Mucosa of stomach (tissue), 1 donor: ENCODE results near the gene PLIN4.

Source experiments
- H3K27me3 ChIP-seq: one replicate; pipeline ENCODE4 v1.7.0; 2013; ENCODE audit warnings: mild to moderate bottlenecking, low read length; ENCODE audit not compliant: control insufficient read depth, insufficient read depth
- H3K36me3 ChIP-seq: one replicate; pipeline ENCODE4 v1.7.0; 2013; ENCODE audit warnings: low read length; ENCODE audit not compliant: control insufficient read depth, insufficient read depth
- H3K4me1 ChIP-seq: one replicate; pipeline ENCODE4 v1.7.0; 2013; ENCODE audit warnings: mild to moderate bottlenecking, low read length; ENCODE audit not compliant: control insufficient read depth, insufficient read depth
- H3K4me3 ChIP-seq: one replicate; pipeline ENCODE4 v1.7.0; 2013; ENCODE audit warnings: low read length
- H3K9ac ChIP-seq: one replicate; pipeline ENCODE4 v1.7.0; 2013; ENCODE audit warnings: mild to moderate bottlenecking, low read length, moderate library complexity
- H3K9me3 ChIP-seq: one replicate; pipeline ENCODE4 v1.7.0; 2013; ENCODE audit warnings: mild to moderate bottlenecking, low read length, moderate library complexity; ENCODE audit not compliant: control insufficient read depth
- donor health status: Pancreatic carcinoma.

The PLIN4 gene

DNA sequence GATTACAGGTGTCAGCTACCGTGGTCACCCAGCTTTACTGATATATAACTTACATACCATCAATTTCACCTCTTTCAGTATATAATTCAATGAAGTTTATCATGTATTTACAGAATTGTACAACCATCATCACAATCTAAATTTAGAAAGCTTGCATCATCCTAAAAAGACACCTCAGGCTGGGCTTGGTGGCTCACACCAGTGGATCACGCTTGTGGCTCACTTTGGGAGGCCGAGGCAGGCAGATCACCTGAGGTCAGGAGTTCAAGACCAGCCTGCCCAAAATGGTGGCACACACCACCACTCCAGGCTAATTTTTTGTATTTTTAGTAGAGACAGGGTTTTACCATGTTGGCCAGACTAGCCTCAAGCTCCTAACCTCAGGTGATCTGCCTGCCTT is 50.5 kb downstream of the PLIN4 start:
- Histone ChIP-seq H3K4me3 (no peak overlapping the region), H3K4me1 (peaks cover 1% of the 10 kb centered on the region), H3K9me3 (no peaks in the 10 kb centered on the region), H3K9ac (no peak overlapping the region), H3K36me3 (no peaks in the 10 kb centered on the region), H3K27me3 (no peaks in the 10 kb centered on the region)

GRCh38 chr19:4464815-4465581 is 53.3 kb downstream of the PLIN4 start:
- H3K4me1 ChIP-seq: no peaks in the 10 kb centered on the region
- no peaks in the 10 kb centered on the region for H3K9me3 ChIP-seq
- H3K27me3 ChIP-seq: no peaks in the 10 kb centered on the region
- H3K4me3 ChIP-seq: no peak overlapping the region
- no peak overlapping the region for H3K9ac ChIP-seq
- H3K36me3 ChIP-seq: no peaks in the 10 kb centered on the region

DNA sequence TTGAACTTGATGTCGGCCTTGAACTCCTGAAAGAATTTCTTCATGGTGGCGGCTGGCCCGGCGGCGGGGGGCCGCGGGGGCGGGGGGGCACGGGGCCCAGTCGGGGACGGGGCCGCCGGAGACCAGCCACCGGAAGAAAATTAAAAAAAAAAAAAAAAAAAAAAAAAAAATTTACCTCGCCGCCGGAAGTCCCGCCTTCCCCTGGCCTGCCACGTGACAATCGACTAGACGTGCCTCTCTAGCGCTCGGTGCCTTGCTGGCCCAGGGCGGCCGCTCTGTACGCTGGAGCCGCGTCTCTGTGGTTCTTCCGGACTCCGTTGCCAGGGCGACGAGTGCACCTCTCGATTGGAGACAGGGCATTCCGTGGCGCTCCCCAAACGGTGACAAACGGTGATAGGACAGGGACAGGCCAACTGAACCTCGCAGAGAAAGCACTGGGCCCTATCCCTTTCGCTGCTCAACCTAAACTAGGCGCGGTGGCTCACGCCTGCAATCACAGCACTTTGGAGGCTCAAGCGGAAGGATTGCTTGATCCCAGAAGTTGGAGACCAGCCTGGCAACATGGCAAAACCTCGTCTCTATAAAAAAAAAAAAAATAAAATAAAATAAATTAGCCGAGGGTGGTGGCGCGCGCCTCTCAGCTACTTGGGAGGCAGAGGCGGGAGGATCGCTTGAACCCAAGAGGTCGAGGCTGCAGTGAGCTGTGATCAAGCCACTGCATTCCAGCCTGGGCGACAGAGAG is 60.5 kb downstream of the PLIN4 start, which contains the start of gene UBXN6:
UBXN6 (minus strand) TSS at position 141 of the 742 bp plus-strand sequence; CDS start at position 44, 97 bp downstream.
- Histone ChIP-seq H3K4me1 (peaks cover 10% of the 10 kb centered on the region), H3K27me3 (no peaks in the 10 kb centered on the region)

GRCh38 chr19:4456843-4457653 is 61.2 kb downstream of the PLIN4 start:
- H3K36me3 ChIP-seq: no peaks in the 10 kb centered on the region
- no peaks in the 10 kb centered on the region for H3K9me3 ChIP-seq
- H3K4me1 ChIP-seq: peaks cover 10% of the 10 kb centered on the region
- H3K4me3 ChIP-seq: peak overlapping the region; percentile 25
- no peaks in the 10 kb centered on the region for H3K27me3 ChIP-seq
- H3K9ac ChIP-seq: peak overlapping the region; percentile 76

More for the DNA sequence above, 60.5 kb downstream of the PLIN4 start, which contains the start of gene UBXN6:
- peak within 1 kb of the TSS; percentile 25 for H3K4me3 ChIP-seq
- H3K36me3 ChIP-seq: no peaks in the 10 kb centered on the region
- no peaks in the 10 kb centered on the region for H3K9me3 ChIP-seq
- H3K9ac ChIP-seq: peak within 1 kb of the TSS; percentile 76

- Histone ChIP-seq H3K4me3 (peak overlapping the region; percentile 14), H3K9me3 (no peaks in the 10 kb centered on the region), H3K27me3 (no peaks in the 10 kb centered on the region), H3K4me1 (peaks cover 10% of the 10 kb centered on the region), H3K36me3 (no peaks in the 10 kb centered on the region), H3K9ac (peak overlapping the region; percentile 76)
Measured at GRCh38 chr19:4456476-4456842, 61.8 kb downstream of the PLIN4 start.

DNA sequence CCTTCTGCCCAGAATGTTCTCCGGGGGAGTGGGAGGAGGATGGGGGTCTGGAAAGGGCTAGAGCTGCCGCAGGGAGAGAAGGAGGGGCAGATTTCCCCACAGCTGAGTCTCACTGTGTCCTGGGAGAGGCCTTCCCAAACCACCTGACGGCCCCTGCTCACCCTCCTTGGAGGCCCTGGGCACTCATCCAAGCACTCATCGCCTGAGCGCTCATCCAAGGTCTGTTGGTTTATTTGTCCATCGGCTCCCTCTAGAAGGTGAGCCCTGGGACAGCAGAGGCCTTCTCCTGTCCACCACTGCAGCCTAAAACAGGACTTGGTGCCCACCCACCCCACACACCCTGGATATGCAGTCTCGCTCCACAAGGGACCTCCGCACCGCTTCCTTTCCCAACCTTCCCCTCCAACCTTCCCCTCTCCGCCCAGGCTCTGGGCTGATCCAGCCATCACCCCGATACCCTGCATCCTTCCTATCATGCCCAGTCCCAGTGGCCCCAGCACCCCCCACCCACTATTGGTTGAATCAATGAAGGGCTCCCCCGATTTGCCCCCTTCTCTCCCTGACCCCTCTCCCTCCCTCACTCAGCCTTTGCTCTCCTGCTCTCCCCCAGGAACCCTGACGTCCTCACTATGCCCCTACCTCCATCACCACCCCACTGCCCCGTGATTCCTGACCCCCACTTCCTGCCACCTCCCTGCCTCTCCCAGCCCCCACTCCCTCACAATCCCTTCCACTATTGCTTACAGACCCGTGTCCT is 62.4 kb downstream of the PLIN4 start:
- H3K9me3 ChIP-seq: no peaks in the 10 kb centered on the region
- no peak overlapping the region for H3K4me3 ChIP-seq
- no peaks in the 10 kb centered on the region for H3K27me3 ChIP-seq
- H3K9ac ChIP-seq: peak overlapping the region; percentile 76
- peaks cover 10% of the 10 kb centered on the region for H3K4me1 ChIP-seq
- H3K36me3 ChIP-seq: no peaks in the 10 kb centered on the region

DNA sequence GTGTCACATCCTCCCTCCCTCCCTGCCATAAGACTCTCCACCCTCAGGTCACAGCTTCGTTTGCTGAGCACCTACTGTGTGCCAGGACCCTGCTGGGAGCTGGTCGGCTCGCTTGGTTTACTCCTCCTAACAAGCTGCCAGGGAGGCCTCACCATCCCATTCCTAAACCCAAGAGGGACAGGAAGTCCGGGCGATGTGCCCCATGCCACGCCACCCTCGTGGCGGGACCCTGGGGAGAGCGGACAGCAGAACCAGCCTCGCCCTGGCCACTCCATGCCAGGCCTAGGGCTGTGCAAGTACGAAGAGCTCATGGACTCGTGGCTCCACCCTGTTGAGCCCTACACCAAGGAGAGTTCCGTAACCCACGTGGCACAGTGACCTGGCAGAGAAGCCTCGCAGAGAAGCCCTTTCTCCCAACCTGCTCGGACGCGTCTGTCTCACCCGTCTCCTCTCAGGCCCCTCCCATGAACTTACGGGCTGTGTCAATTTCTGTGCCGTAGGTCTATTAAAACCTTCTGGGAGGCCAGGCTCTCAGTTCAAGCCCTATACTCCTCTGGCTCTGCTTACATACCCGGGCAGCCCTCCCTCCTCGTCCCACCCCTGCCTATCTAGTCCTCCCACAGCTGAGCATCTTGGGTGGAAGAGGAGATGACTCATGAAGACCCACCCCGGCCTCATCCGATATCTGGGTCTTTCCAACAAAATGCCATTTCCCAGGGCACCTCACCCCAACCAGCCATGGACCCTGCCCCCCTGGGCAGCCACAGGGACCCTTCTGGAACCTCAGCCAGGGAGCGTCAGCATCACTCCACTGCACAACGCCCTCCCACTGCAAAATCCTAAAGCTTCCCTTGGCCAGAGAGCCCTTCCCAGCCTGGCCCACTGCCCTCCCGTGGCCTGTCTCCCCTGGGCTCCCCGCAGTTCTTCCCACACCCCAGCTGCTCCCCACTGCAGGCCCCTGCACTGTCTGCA is 63.3 kb downstream of the PLIN4 start:
- H3K4me3 ChIP-seq: no peak overlapping the region

GRCh38 chr19:4453232-4454179 is 64.8 kb downstream of the PLIN4 start:
- Histone ChIP-seq H3K36me3 (no peaks in the 10 kb centered on the region), H3K4me1 (peaks cover 14% of the 10 kb centered on the region), H3K9me3 (no peaks in the 10 kb centered on the region), H3K27me3 (no peaks in the 10 kb centered on the region), H3K4me3 (no peak overlapping the region), H3K9ac (no peak overlapping the region)

More for the DNA sequence above, 63.3 kb downstream of the PLIN4 start:
- Histone ChIP-seq H3K27me3 (no peaks in the 10 kb centered on the region), H3K36me3 (no peaks in the 10 kb centered on the region), H3K9ac (no peak overlapping the region), H3K9me3 (no peaks in the 10 kb centered on the region), H3K4me1 (peaks cover 10% of the 10 kb centered on the region)

GRCh38 chr19:4452230-4452990 is 65.9 kb downstream of the PLIN4 start:
- no peaks in the 10 kb centered on the region for H3K9me3 ChIP-seq
- H3K9ac ChIP-seq: no peak overlapping the region
- H3K36me3 ChIP-seq: peaks cover 8% of the 10 kb centered on the region
- H3K4me3 ChIP-seq: no peak overlapping the region
- H3K4me1 ChIP-seq: peaks cover 14% of the 10 kb centered on the region
- H3K27me3 ChIP-seq: no peaks in the 10 kb centered on the region
